HUDEP-2 (cell line): ENCODE results near the gene PNKD.

Source experiments
- DNase-seq, 76 experiments: peaks; one replicate each; lab custom pipeline; 2025; ENCODE audit not compliant: unreplicated experiment in 76 of 76; lab: John Stamatoyannopoulos, UW

The PNKD gene

DNA sequence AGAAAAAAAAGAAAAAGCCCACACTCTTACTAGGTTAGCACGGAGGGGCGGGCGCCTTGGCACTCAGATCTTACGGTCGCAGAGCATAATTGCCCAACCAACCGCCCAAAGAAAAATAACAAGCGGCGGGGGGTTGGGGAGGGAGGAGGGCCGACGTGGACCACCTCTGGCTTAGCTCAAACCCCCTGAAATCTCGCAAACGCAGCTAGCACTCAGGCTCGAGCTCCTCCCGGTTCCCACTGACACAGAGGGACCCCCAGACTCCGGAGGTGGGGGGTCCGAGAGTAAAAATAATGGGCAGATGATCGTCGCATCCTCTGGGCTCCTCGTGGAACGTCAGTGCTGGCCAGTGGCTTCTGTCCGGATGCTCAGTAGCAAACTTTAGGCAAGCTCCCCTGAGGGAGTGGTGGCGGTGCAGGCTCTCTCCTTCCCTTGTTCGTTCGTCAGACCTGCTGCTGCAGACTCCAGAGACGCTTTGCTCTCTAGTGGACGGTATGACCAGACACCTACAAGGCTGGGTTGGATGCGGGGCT is 98.4 kb downstream of the PNKD start:
- DNase-seq = no peak

GRCh38 chr2:218369330-218369729 is 99.0 kb downstream of the PNKD start:
- DNase-seq = no peak

- DNase-seq = no peak
Observed at GRCh38 chr2:218370410-218371063, 100.2 kb downstream of the PNKD start.

DNA sequence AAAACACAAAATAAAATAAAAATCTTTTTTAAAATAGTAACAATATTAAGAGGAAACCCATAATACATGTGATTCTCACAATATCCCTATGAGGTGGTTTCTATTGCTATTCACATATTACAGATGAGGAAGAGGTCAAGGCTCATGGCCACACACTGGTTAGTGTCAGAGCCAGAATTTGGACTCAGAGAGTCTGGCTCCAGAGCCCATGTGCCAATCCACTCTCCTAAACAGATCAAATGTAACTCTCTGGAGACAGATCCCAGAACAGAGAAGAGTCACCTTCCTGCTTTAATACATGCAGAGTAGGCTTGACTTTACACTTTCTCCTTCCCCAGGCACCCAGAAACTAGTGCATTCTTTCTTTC is 101.6 kb downstream of the PNKD start:
- no peak for DNase-seq

DNA sequence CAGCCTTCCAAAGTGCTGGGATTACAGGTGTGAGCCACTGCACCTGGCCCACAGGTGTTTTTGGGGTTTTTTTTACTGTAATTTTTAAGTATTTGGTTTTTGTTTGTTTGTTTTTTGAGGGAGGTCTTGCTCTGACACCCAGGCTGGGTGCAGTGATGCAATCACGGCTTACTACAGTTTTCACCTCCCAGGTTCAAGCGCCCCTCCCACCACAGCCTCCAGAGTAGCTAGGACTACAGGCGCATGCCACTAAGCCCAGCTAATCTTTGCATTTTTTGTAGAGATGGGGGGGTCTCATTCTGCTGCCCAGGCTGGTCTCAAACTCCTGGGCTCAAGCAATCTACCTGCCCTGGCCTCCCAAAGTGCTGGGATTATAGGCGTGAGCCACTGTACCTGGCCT is 104.5 kb downstream of the PNKD start:
- DNase-seq = no peak

DNA sequence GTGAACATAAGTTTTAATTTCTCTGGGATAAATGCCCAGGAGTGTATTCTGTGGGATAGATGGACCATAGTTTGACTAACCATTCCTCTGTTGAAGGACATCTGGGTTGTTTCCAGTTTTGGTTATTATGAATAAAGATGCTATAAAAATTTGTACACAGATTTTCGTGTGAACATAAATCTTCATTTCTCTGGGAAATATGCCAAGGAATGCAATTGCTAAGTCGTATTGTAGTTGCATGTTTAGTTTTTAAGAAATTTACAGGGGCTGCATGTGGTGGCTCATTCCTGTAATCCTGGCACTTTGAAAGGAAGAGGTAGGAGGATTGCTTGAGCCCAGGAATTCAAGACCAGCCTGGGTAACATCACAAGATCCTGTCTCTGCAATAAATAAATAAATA is 104.9 kb downstream of the PNKD start:
- no peak for DNase-seq

- DNase-seq = no peak
Observed at GRCh38 chr2:218378053-218378452, 107.7 kb downstream of the PNKD start.

DNA sequence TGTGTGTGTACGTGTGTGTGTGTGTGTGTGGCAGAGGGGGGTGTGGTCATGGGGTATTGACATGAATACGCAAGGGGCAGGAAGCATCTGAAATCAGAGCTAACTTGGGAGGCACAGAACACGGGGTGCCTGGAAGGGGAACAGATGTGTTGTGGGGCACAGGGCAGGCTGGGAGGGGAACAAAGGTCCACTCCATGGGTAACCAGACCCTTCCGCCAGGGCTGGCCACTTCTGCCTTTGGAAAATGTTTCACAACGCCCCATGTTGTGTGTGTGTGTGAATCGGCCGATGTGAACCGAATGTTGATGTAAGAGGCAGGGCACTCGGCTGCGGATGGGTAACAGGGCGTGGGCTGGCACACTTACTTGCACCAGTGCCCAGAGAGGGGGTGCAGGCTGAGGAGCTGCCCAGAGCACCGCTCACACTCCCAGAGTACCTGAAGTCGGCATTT is 111.6 kb downstream of the PNKD start, which contains the start of gene SLC11A1:
SLC11A1 (plus strand) TSS at position 358 of the 451 bp plus-strand sequence. CDS start 96 bp downstream, outside the sequence.
- DNase-seq = no peak

GRCh38 chr2:218382785-218383184 is 112.5 kb downstream of the PNKD start:
- no peak for DNase-seq

DNA sequence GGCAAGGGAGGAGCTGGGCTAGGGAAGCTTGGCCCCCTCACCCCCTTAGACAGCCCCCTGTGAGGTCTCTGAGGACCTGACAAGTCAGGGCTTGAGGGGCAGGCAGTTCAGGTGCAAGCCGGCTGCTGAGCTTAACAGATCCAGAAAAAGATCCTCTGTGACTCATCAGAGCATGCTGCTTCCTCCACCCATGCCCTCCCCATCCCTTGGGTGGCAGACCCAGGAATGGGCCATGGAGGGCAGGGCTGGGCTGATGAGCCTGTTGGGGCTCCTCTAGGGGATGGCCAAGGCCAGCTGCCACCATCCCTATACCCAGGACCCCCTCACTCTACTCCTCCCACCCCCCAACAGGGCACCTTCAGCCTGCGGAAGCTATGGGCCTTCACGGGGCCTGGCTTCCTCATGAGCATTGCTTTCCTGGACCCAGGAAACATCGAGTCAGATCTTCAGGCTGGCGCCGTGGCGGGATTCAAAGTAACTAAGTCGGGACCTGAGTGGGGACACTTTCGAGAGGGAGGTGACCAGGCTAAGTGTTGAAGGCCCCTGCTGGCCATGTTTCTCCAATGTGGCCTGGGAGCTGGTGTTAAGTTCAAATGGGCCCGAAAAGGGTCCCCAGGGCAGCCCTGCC is 113.7 kb downstream of the PNKD start:
- DNase-seq = peak in 1 of 76 experiments; percentile 20

- no peak for DNase-seq
Observed at GRCh38 chr2:218384975-218385374, 114.7 kb downstream of the PNKD start.

DNA sequence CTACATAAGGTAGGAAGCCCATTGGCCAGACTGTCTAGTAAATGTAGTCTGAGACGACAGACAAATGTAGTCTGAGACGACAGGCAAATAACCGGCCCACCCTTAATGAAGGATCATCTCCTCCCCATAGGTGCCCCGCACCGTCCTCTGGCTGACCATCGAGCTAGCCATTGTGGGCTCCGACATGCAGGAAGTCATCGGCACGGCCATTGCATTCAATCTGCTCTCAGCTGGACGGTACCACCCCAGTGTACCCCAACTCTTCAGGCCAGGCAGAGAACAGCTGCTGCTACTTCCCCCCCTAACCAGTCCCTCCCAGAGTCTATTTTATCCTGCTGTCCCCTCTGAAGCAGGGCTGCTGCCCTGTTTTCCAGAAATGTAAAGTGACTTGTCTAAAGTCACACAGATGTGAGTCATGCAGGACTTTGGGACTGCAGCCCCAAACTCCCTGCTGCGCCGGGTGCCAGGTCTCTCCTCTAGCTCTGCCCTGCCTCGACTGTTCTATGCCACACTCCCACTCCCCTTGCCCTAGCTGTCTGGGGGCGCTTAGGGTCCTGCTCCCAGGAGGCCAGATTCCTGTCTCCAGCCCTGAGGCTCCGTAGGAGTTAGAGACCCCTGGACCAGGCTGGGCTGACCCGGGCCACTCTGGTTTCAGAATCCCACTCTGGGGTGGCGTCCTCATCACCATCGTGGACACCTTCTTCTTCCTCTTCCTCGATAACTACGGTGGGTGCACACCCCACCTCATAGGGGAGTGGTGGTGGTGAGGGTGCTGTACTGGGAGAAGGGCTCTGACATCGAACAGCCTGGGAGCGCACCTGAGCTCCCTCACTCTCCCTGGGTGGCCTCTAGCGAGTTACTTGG is 116.4 kb downstream of the PNKD start:
- DNase-seq = no peak

DNA sequence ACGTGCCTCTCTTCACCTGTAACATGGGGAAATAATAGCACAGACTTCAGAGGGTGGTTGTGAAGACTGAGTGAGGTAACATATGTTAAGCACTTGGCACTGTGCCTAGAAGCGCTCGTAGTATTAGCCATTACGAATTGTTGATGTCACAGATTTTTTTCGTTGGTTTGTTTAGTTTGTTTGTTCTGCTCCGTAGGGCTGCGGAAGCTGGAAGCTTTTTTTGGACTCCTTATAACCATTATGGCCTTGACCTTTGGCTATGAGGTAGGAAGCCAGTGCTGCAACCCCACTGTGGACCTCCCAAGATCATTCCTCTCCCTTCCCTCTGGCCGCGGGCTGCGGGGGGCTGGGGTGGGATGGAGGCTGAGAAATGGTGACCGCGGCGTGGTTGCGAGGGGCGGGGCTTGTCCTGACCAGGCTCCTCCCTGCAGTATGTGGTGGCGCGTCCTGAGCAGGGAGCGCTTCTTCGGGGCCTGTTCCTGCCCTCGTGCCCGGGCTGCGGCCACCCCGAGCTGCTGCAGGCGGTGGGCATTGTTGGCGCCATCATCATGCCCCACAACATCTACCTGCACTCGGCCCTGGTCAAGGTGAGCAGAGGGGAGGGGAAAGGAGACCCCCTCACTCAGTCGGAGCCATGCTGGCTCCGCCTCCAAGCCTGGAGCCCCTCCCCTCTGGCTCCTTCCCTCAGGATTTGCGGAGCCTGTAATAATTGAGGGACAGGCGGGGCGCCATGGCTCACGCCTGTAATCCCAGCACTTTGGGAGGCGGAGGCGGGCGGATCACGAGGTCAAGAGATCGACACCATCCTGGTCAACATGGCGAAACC is 117.3 kb downstream of the PNKD start:
- no peak for DNase-seq

- DNase-seq = no peak
Observed at GRCh38 chr2:218389333-218390150, 119.2 kb downstream of the PNKD start.

DNA sequence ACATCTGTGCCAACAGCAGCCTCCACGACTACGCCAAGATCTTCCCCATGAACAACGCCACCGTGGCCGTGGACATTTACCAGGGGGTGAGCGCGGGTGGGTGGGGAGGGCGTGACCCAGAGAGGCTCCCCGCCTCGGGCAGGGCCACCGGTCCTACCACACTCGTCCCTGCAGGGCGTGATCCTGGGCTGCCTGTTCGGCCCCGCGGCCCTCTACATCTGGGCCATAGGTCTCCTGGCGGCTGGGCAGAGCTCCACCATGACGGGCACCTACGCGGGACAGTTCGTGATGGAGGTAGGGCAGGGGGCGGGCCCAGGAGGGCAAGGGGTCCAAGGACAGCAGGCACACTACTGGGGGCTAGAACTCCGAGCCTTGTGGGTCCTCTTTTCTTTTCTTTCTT is 120.9 kb downstream of the PNKD start:
- DNase-seq = no peak

- DNase-seq = no peak
Observed at GRCh38 chr2:218392459-218392858, 122.1 kb downstream of the PNKD start.

- no peak for DNase-seq
Observed at GRCh38 chr2:218392891-218393462, 122.7 kb downstream of the PNKD start.

DNA sequence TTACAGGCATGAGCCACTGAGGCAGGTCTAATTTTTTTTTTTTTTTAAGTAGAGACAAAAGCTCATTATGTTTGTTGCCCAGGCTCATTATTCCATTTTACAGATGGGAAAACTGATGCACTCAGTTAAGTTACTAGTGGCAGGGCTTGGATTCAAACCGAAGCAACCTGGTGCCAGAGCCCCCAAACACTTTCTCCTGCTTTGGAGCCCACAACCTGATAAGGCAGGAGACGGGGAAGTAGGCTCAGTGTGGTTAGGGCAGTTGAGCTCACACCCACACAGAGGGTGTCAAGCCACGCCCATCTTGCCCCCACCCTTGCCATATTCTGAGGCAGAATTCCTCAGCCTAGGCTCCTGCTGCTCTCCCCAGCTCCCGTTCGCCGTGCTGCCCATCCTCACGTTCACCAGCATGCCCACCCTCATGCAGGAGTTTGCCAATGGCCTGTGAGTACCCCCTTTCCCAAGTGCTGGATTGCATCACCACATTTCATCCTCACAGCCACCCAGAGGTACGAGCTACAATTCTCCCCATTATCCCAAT is 123.5 kb downstream of the PNKD start:
- DNase-seq = peak in 74 of 76 experiments; percentile 27 to 89 (median 72)
